COLO668 (cell line): ENCODE data around the gene INSYN2A.

Experiments
- DNase-seq: peaks from one replicate; lab custom pipeline; 2025; ENCODE audit not compliant: unreplicated experiment; lab: John Stamatoyannopoulos, UW

The INSYN2A gene

GRCh38 chr10:127195571-127196281 is 665 bp downstream of the INSYN2A start:
- no peak for DNase-seq

- no peak for DNase-seq
These were observed 1.3 kb downstream of the INSYN2A start for GRCh38 chr10:127195041-127195506.

- no peak for DNase-seq
These were observed 1.8 kb downstream of the INSYN2A start for GRCh38 chr10:127194599-127194998.

- no peak for DNase-seq
These were observed 2.3 kb downstream of the INSYN2A start for GRCh38 chr10:127194111-127194510.

- no peak for DNase-seq
These were observed 3.3 kb downstream of the INSYN2A start for GRCh38 chr10:127193125-127193524.

- DNase-seq: no peak
These were observed 6.0 kb downstream of the INSYN2A start for GRCh38 chr10:127190427-127190826.

- DNase-seq: no peak
These were observed 7.2 kb downstream of the INSYN2A start for GRCh38 chr10:127189226-127189625.

- no peak for DNase-seq
These were observed 9.6 kb downstream of the INSYN2A start for GRCh38 chr10:127186813-127187212.

- DNase-seq: no peak
These were observed 11.8 kb downstream of the INSYN2A start for GRCh38 chr10:127184582-127184981.

GRCh38 chr10:127182161-127182560 is 14.2 kb downstream of the INSYN2A start:
- DNase-seq: no peak

GRCh38 chr10:127179612-127180250 is 16.7 kb downstream of the INSYN2A start:
- no peak for DNase-seq

GRCh38 chr10:127176649-127177048 is 19.7 kb downstream of the INSYN2A start:
- no peak for DNase-seq

GRCh38 chr10:127175357-127176110 is 20.9 kb downstream of the INSYN2A start:
- no peak for DNase-seq

- no peak for DNase-seq
These were observed 21.5 kb downstream of the INSYN2A start for GRCh38 chr10:127174866-127175265.

GRCh38 chr10:127168261-127168660 is 28.1 kb downstream of the INSYN2A start:
- DNase-seq: no peak

- no peak for DNase-seq
These were observed 33.5 kb downstream of the INSYN2A start for GRCh38 chr10:127162841-127163240.

GRCh38 chr10:127161482-127161881 is 34.9 kb downstream of the INSYN2A start:
- peak; percentile 5 for DNase-seq

GRCh38 chr10:127159648-127160245 is 36.6 kb downstream of the INSYN2A start:
- no peak for DNase-seq

GRCh38 chr10:127158662-127159061 is 37.7 kb downstream of the INSYN2A start:
- DNase-seq: no peak

GRCh38 chr10:127157506-127158200 is 38.7 kb downstream of the INSYN2A start:
- DNase-seq: no peak

GRCh38 chr10:127157089-127157488 is 39.3 kb downstream of the INSYN2A start:
- no peak for DNase-seq
